CD4-positive, alpha-beta T cell treated with Interleukin-17A for 1 hour (primary cell): ENCODE results near the gene ACO2.

Experiments used
- DNase-seq: peaks from one replicate; pipeline ENCODE4 v3.0.0-alpha.2; 2020

Gene ACO2

GRCh38 chr22:41573677-41574076 is 104.8 kb downstream of the ACO2 start:
- DNase-seq, result no peak

GRCh38 chr22:41574847-41575381 is 106.0 kb downstream of the ACO2 start:
- no peak for DNase-seq

- DNase-seq, result no peak
These were observed 106.6 kb downstream of the ACO2 start for GRCh38 chr22:41575533-41575932.

GRCh38 chr22:41576877-41577276 is 108.0 kb downstream of the ACO2 start:
- peak; percentile 40 for DNase-seq

- DNase-seq, result no peak
These were observed 109.2 kb downstream of the ACO2 start for GRCh38 chr22:41578114-41578513.
